Calu3 (cell line): ENCODE measurements around the gene DPM2. TPM values are rescaled to one million over a fixed set of nuclear protein-coding genes. Genes with fewer than 3 reads are reported as not detected.
A peak's percentile ranks its signal among the peaks of the same experiment; 100 is the strongest.

Source experiments
- BruUV-seq: library from RNA; stranded (reverse); fragments of 400-500 nt; replicated peaks from 2 replicates; lab custom pipeline; 2021; lab: Mats Ljungman, UMichigan
- CTCF ChIA-PET: fragments of 300-600 bp; sonication (Branson Sonifier 250); formaldehyde crosslinking; loops from one replicate; lab custom pipeline; 2022; ENCODE audit warnings: antibody characterized with exemption; lab: Charles Lee
- DNase-seq: peaks from one replicate; pipeline ENCODE4 v3.0.0; 2022
- H3K27ac Mint-ChIP-seq: one replicate; pipeline ENCODE4 v1.8.0; 2022; ENCODE audit warnings: mixed read lengths; ENCODE audit not compliant: unreplicated experiment
- H3K27me3 Mint-ChIP-seq: one replicate; pipeline ENCODE4 v1.8.0; 2022; ENCODE audit warnings: mixed read lengths; ENCODE audit not compliant: unreplicated experiment
- H3K36me3 Mint-ChIP-seq: one replicate; pipeline ENCODE4 v1.8.0; 2022; ENCODE audit warnings: mild to moderate bottlenecking, moderate library complexity, mixed read lengths; ENCODE audit not compliant: insufficient read depth, unreplicated experiment
- H3K4me1 Mint-ChIP-seq: one replicate; pipeline ENCODE4 v1.8.0; 2022; ENCODE audit warnings: mild to moderate bottlenecking, low read depth, mixed read lengths; ENCODE audit not compliant: unreplicated experiment
- H3K4me3 Mint-ChIP-seq: one replicate; pipeline ENCODE4 v1.8.0; 2022; ENCODE audit warnings: mild to moderate bottlenecking, low read depth, moderate library complexity, mixed read lengths; ENCODE audit not compliant: unreplicated experiment
- H3K9me3 Mint-ChIP-seq: one replicate; pipeline ENCODE4 v1.8.0; 2022; ENCODE audit warnings: low read depth, mixed read lengths; ENCODE audit not compliant: unreplicated experiment
- intact Hi-C: fragments of 100-400 bp; cut with micrococcal nuclease; formaldehyde crosslinking; loops from one replicate; pipeline ENCODE4 v1.10.0; 2022; ENCODE audit not compliant: unreplicated experiment
- total RNA-seq: library from RNA; stranded (reverse); gene quantifications from 2 replicates; pipeline ENCODE4 v1.2.3, GENCODE V29; 2022
- TF ChIP-seq, protein P1 (sequence below): fragments of 200-600 bp; IDR thresholded peaks from one replicate; pipeline ENCODE4 v1.8.0; 2022; ENCODE audit warnings: antibody characterized with exemption; ENCODE audit not compliant: unreplicated experiment

The DPM2 gene
- total RNA-seq, 1 experiment from 2014 or later: 31.5 TPM

DNA sequence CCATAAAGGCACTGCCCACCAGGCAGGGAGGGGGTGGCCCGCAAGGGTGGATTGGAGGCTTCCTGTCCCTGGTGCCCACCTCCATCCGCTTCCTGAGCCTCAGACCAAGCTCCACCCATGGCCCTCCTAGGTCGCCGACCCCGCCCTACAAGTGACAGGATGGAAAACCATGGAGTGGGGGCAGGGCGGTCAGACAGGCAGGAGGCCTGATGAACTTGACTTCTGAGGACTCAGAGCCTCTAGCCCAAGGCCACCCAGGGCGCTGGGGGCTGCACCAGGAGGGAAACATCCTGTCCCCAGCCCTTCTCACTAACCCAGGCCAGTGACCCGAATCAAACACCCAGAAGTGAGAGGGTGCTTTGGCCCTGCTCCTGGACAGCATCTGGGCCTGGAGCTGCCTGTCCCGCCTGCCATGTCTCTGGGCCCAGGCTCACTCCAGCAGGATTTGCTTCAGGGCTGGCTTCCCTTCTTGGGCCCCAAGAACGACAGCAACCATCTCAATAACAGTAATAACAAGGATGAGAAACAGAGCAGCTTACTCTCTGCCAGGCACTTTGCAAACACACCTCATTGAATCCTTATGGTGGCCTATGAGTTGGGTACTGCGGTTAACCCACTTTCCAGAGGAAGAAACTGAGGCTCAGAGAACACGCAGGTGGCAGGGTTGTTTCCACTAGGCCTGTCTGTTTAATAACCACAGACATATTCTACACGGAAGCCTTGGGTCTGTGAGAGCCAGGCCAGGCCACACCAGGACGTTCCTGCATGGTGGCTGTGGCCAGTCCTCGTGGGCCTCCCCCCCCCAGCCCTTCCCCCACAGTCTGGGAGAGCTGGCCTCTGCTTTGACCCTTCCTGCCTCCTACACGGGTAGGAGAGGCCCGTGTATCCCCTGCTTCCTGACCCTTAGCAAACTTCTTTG is 33.8 kb downstream of the DPM2 start:
- DNase-seq: no peak
- Mint-ChIP-seq H3K27ac (no peak overlapping the region), H3K36me3 (peaks cover 11% of the 10 kb centered on the region), H3K27me3 (no peaks in the 10 kb centered on the region), H3K4me3 (no peak overlapping the region), H3K4me1 (peaks cover 8% of the 10 kb centered on the region), H3K9me3 (no peaks in the 10 kb centered on the region)
- intact Hi-C loops: no loop called here
- BruUV-seq: no TSS peak
- CTCF ChIA-PET: interaction anchor here (0.7 kb wide), 1 partner anchor 14 kb away, joined by 3 read pairs; no protein-coding TSS in a partner anchor
- TF ChIP-seq, protein P1, sequence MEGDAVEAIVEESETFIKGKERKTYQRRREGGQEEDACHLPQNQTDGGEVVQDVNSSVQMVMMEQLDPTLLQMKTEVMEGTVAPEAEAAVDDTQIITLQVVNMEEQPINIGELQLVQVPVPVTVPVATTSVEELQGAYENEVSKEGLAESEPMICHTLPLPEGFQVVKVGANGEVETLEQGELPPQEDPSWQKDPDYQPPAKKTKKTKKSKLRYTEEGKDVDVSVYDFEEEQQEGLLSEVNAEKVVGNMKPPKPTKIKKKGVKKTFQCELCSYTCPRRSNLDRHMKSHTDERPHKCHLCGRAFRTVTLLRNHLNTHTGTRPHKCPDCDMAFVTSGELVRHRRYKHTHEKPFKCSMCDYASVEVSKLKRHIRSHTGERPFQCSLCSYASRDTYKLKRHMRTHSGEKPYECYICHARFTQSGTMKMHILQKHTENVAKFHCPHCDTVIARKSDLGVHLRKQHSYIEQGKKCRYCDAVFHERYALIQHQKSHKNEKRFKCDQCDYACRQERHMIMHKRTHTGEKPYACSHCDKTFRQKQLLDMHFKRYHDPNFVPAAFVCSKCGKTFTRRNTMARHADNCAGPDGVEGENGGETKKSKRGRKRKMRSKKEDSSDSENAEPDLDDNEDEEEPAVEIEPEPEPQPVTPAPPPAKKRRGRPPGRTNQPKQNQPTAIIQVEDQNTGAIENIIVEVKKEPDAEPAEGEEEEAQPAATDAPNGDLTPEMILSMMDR: no peak

DNA sequence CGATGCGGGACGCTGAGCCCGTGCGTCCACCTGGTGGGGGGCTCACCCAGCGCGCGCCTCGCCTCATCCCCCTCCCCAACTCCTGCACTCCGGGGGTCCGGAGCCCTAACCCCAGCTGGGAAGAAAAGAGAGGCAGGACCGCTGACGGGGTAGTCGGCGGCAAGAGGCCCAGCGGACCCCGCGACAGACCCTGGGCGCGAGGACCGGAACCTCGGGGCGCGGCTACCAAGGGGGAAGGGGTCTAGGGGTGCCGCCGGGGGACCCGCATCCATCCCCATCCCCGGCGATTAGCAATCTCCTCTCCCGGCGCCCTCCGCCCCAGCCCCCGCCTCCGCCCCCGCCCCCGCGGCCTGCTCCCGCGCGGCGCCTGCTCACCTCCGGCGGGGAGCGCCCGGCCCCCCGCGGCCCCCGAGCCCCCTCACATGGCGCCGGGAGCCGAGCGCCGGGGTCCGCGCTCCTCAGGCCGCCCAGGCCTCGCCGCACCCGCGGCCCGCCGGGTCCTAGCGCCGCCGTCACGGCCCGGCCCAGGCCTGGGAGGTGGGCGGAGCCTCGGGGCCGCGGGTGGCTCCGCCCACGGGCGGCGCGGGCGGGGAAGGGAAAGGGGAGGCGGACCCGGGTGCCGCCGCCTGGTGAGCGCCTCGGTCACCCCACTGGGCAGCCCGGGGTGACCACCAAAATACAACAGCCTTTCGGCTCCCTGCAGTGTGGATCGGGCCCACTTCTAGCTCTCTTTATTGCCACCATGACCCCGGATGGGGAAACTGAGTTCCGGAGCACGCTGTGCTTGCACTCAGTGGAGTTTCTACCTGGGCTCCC is 38.3 kb downstream of the DPM2 start, which contains the start of gene ST6GALNAC6:
ST6GALNAC6 (minus strand) TSS at position 476 of the 816 bp plus-strand sequence. CDS start 1,622 bp downstream, outside the sequence.
- Mint-ChIP-seq H3K27me3 (no peaks in the 10 kb centered on the region), H3K4me1 (peaks cover 8% of the 10 kb centered on the region), H3K36me3 (peaks cover 20% of the 10 kb centered on the region), H3K4me3 (peak within 1 kb of the TSS; percentile 73), H3K9me3 (no peaks in the 10 kb centered on the region), H3K27ac (peak within 1 kb of the TSS; percentile 27)
- CTCF ChIA-PET: no interaction called here
- peak; percentile 77 for DNase-seq
- TF ChIP-seq, protein P1: no peak
- BruUV-seq: no TSS peak
- intact Hi-C loops: no loop called here

DNA sequence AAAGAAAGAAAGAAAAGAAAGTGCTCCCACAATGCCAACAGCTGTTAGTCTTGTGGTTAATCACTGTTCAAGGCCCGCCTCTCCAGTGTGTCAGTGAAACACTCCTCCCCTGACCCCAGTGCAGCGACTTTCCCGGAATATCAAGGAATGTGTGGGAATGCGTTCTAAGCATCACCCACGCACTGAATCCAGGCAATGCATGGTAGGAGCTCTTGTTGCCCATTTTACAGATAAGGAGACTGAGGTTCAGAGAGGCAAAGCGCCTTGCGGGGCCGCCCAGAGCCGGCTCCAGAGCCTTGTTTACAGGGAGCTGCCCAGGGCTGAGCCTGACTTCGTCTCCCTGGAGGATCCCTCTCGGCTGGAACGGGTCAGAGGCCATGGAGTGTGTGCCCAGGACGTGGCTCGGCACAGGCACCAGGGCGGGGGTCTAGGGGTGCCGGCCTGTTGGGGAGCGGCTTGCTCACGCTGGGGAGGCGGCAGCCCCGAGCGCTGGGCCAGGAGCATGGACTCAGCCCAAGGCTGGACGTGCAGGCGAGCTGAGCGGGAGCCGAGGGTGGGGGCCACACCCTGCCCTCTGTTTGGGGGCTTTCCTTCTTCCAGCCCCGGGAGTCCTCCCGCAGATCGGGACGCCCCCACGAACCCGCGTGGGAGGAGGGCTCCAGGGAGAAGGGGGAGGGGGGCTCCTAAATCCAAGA is 39.1 kb downstream of the DPM2 start:
- intact Hi-C loops: no loop called here
- TF ChIP-seq, protein P1: no peak
- DNase-seq: no peak
- peaks cover 26% of the 10 kb centered on the region for H3K36me3 Mint-ChIP-seq
- BruUV-seq: no TSS peak
- peaks cover 8% of the 10 kb centered on the region for H3K4me1 Mint-ChIP-seq
- H3K27ac Mint-ChIP-seq: peak overlapping the region; percentile 27
- H3K27me3 Mint-ChIP-seq: no peaks in the 10 kb centered on the region
- H3K4me3 Mint-ChIP-seq: peak overlapping the region; percentile 73
- no peaks in the 10 kb centered on the region for H3K9me3 Mint-ChIP-seq
- CTCF ChIA-PET: no interaction called here

GRCh38 chr9:127897193-127897692 is 40.4 kb downstream of the DPM2 start:
- intact Hi-C loops: no loop called here
- BruUV-seq: no TSS peak
- Mint-ChIP-seq H3K36me3 (peaks cover 27% of the 10 kb centered on the region), H3K27ac (no peak overlapping the region), H3K4me1 (peaks cover 8% of the 10 kb centered on the region), H3K27me3 (no peaks in the 10 kb centered on the region), H3K9me3 (no peaks in the 10 kb centered on the region), H3K4me3 (no peak overlapping the region)
- CTCF ChIA-PET: no interaction called here
- TF ChIP-seq, protein P1: no peak
- DNase-seq: no peak
